GM19397 (cell line): ENCODE results near the gene HLA-DQA1.
"Not testable (repeated sequence)": the region's sequence is repeated elsewhere in the genome, so short reads cannot be mapped to it uniquely, and the experiment has no call there.

Source experiments
- ATAC-seq: cut with Tn5 transposase; IDR thresholded peaks from one replicate; pipeline ENCODE4 v1.9.1; 2021; ENCODE audit warnings: mild to moderate bottlenecking, moderate library complexity; ENCODE audit not compliant: unreplicated experiment

Gene HLA-DQA1

GRCh38 chr6:32637219-32637880, at the start of gene HLA-DQA1:
TSS of gene HLA-DQA1 (plus strand) at chr6:32637406. CDS start at chr6:32637459, 53 bp downstream.
- ATAC-seq = peak; percentile 68

GRCh38 chr6:32588156-32588555, 49.0 kb upstream of the HLA-DQA1 start:
- no peak for ATAC-seq

DNA sequence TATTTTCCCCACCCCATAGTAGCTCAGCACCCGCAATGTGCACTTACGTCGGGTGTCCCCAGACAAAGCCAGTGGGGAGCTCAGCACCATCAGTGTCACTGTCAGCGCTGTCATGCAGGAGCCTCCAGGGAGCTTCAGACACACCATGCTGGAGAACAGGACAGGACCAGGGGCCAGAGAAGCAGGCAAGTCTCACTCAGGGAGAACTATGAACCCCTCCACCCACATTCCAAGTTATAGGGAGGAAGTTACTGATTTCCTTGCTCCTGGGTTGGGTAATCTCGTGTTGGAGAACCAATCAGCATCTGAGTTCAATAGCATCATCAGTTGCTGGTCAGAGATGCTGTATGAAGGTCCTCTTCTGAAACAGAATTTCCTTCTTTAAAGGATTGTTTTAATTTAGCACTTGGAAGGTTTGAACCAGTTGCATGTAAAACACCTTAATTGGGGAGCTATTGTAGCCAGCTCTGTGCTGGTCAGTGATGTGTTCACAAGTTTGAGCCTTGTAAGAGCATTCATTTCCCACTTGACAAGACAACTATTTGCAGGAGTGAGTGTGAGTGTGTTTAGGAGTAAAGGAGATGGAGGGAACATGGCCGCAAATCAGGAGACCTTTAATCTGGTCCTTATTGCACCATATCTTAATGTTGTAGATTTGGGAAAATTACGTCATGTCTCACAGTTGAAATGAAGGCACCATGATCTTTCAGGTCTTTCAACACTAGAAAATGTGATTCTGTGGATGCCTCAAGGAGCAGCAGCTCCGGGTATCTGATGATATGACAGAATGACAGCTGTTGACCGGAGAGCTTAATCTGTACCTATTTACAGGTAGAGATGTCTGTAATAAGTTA, 47.4 kb upstream of the HLA-DQA1 start, which contains the start of gene HLA-DRB1:
TSS of gene HLA-DRB1 (minus strand) at position 253 of the 854 bp plus-strand sequence. CDS start at position 147, 106 bp downstream.
- ATAC-seq = peak; percentile 78

DNA sequence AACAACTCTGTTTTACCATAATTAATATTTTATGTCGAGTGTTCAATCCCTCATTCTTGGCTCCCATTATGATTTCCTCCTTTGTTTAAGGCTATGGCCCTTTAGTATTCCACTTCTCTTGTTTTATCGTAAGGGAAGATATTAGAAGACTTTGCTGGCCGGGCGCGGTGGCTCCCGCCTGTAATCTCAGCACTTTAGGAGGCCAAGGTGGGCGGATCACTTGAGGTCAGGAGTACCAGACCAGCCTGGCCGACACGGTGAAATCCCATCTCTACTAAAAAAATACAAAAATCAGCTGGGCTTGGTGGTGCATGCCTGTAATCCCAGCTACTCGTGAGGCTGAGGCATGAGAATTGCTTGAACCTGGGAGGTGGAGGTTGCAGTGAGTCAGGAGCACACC, 46.5 kb upstream of the HLA-DQA1 start:
- not testable (repeated sequence) for ATAC-seq

DNA sequence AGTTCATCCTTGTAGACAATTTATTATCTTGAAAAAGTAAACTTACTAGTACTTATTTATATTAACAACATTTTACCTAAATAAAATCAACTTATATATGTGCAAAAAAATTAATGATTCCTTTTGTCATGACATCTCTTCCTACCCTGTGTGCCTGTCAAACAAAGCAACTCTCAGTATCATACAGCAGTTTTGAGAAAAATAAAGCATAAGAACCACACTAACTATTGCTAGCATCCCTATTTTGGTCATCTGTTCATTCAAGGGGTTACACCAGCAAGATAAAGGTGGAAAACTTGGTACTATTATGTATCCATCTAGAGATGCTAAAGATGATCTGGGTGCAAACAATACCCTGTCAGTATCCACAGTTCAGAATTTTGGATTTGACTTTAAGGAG, 40.2 kb upstream of the HLA-DQA1 start:
- no peak for ATAC-seq

GRCh38 chr6:32602383-32602782, 34.8 kb upstream of the HLA-DQA1 start:
- no peak for ATAC-seq

GRCh38 chr6:32603222-32603621, 34.0 kb upstream of the HLA-DQA1 start:
- no peak for ATAC-seq

DNA sequence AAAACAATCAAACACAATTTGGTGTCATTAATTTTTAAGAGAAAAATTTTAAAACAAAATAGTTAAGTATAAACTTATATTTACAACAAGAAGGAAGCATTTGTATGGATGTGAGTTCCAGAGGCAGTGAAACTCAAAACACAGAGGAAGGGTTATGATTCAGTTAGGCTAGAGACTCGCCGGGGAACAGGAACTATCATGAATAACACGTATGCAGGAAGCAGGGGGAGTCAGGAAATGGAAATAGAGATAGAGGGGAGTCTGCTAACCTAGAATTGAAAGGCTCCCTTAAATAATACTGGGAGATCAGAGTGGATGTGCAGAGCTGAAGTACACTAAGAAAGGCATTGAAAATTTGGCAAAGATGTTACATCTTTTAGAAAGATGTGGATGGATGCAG, 33.3 kb upstream of the HLA-DQA1 start:
- no peak for ATAC-seq

DNA sequence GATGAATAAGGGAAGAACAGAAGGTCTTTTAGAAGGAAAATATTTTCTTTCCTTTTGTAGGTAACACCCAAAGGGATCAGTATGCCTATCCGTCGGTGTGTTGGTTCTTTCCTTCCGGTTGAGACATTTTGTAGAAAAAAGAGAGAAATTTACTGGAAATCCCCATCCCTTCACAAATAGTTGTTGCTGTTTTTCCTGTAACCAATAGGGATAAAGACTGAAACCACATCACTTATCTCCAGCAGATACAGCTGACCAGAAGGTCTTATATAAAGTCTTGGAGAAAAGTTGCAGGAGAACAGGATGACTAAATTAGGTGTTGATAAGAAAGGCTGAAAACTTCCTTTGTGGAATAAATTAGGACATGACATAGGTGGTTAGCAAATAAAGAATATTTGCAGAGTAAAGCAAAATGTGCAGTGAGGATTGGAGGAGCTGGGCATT, 32.8 kb upstream of the HLA-DQA1 start:
- no peak for ATAC-seq

GRCh38 chr6:32607263-32607987, 29.8 kb upstream of the HLA-DQA1 start:
- ATAC-seq = no peak

DNA sequence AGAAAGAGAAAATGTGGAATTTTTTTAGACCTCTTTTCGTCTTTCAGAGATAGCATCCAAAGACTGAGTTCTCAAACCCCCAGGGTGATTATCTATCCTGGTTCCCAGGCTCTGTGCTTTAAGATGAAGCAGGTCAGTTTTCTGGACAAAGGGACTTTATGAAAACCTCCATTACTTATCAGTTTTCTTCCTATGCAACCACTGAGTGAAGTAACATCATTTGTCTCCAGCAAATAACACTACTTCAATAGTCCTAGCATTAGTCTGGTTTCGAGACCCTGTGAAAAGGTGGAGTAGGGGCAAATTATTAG, 29.3 kb upstream of the HLA-DQA1 start:
- no peak for ATAC-seq

- no peak for ATAC-seq
These were observed 28.8 kb upstream of the HLA-DQA1 start for GRCh38 chr6:32608362-32608761.

GRCh38 chr6:32609391-32609730, 27.8 kb upstream of the HLA-DQA1 start:
- ATAC-seq = no peak

- peak; percentile 73 for ATAC-seq
These were observed 27.2 kb upstream of the HLA-DQA1 start for GRCh38 chr6:32609731-32610640.

DNA sequence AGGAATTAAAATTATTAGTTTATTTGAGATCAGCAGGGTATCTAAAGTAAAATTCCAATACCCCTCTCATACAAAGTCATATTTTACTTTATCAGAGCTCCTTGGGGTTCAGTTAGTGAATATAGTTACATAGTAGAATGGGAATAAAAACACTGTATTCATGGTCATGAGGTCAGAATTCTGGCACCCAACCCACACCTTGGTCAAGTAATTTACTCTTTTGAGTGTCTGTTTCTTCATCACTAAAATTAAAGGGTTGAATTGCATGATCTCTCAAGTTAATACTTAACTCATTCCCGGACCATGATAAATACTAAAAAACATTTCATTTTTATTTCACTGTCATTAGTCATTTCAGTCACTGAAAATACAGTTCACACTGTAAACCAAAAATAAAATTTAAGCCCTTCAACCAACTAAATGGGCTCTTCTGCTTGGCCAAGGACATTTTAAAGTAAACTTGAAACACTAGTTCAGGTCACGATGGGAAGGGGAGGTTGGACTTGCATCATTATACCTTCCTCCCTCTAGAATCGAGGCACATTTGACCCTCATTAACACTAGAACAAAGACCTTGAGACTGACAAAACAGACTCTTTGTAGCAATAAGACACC, 26.4 kb upstream of the HLA-DQA1 start:
- ATAC-seq = no peak

GRCh38 chr6:32613475-32613874, 23.7 kb upstream of the HLA-DQA1 start:
- no peak for ATAC-seq

GRCh38 chr6:32614366-32615081, 22.7 kb upstream of the HLA-DQA1 start:
- ATAC-seq = no peak

GRCh38 chr6:32615885-32616532, 21.2 kb upstream of the HLA-DQA1 start:
- ATAC-seq = no peak

GRCh38 chr6:32617751-32618150, 19.5 kb upstream of the HLA-DQA1 start:
- ATAC-seq = no peak
